CD4-positive, alpha-beta T cell (primary cell): Measurements from ENCODE around the gene ZC3H13. TPM values are rescaled to one million over a fixed set of nuclear protein-coding genes. Genes with fewer than 3 reads are reported as not detected.

Source experiments
- ATAC-seq: fragments of 200-7000 bp; cut with Tn5 transposase; one replicate; pipeline ENCODE4 v1.10.0; 2022; ENCODE audit warnings: mild to moderate bottlenecking; ENCODE audit not compliant: poor library complexity
- CTCF ChIA-PET: fragments of 350-600 bp; sonication (Branson Sonifier 250); formaldehyde crosslinking; loops from one replicate; lab custom pipeline; 2021; ENCODE audit warnings: antibody characterized with exemption, inconsistent platforms; lab: Charles Lee
- POLR2A ChIA-PET: fragments of 350-600 bp; sonication (Branson Sonifier 250); formaldehyde crosslinking; loops from one replicate; lab custom pipeline; 2021; ENCODE audit warnings: antibody characterized with exemption, inconsistent platforms; lab: Charles Lee
- DNase-seq, 14 experiments: peaks; one replicate each; pipeline ENCODE4 v3.0.0-alpha.2; 2013 to 2020; ENCODE audit warnings: mixed read lengths in 2 of 14
- H3K27ac ChIP-seq, 2 donors: one replicate each; pipeline versions ENCODE4 v1.5.1 to v1.7.0; 2013; ENCODE audit warnings: low read length in 2 of 2, low read depth in 1 of 2, mild to moderate bottlenecking in 1 of 2
- H3K27me3 ChIP-seq, 2 experiments: 1 replicate in 1 of 2; 2 replicates in 1 of 2; pipeline versions ENCODE4 v1.6.1 to v1.7.0; 2013; ENCODE audit warnings: low read length in 2 of 2, control low read depth in 1 of 2, mild to moderate bottlenecking in 1 of 2, moderate library complexity in 1 of 2; ENCODE audit not compliant: insufficient read depth in 2 of 2, control insufficient read depth in 1 of 2
- H3K36me3 ChIP-seq: one replicate; pipeline ENCODE4 v1.6.1; 2013; ENCODE audit warnings: low read length, control low read depth; ENCODE audit not compliant: insufficient read depth
- H3K4me1 ChIP-seq: one replicate; pipeline ENCODE4 v1.6.1; 2013; ENCODE audit warnings: low read length, control low read depth; ENCODE audit not compliant: insufficient read depth
- H3K4me3 ChIP-seq: one replicate; pipeline ENCODE4 v1.5.1; 2013; ENCODE audit warnings: mild to moderate bottlenecking, low read length, moderate library complexity
- H3K9me3 ChIP-seq, 2 experiments: 1 replicate in 1 of 2; 2 replicates in 1 of 2; pipeline versions ENCODE4 v1.6.1 to v1.7.0; 2013; ENCODE audit warnings: low read length in 2 of 2, mild to moderate bottlenecking in 2 of 2, control low read depth in 1 of 2, moderate library complexity in 1 of 2; ENCODE audit not compliant: control insufficient read depth in 1 of 2, insufficient read depth in 1 of 2
- H3K27ac Mint-ChIP-seq: one replicate; pipeline ENCODE4 v1.8.0; 2020; ENCODE audit warnings: mixed read lengths
- H3K27me3 Mint-ChIP-seq: one replicate; pipeline ENCODE4 v1.8.0; 2021; ENCODE audit warnings: mixed read lengths
- H3K36me3 Mint-ChIP-seq: one replicate; pipeline ENCODE4 v1.8.0; 2021; ENCODE audit warnings: low read depth, mixed read lengths
- H3K4me1 Mint-ChIP-seq: one replicate; pipeline ENCODE4 v1.8.0; 2021; ENCODE audit warnings: low read depth, mixed read lengths
- H3K4me3 Mint-ChIP-seq: one replicate; pipeline ENCODE4 v1.8.0; 2020; ENCODE audit warnings: mild to moderate bottlenecking, mixed read lengths
- H3K9me3 Mint-ChIP-seq: one replicate; pipeline ENCODE4 v1.8.0; 2020; ENCODE audit warnings: mixed read lengths
- intact Hi-C, 2 experiments: fragments of 100-400 bp; cut with DNase I in 1 of 2; cut with micrococcal nuclease in 1 of 2; formaldehyde crosslinking; loops; one replicate each; pipeline versions ENCODE4 v1.15.1 to v1.9.0; 2023 to 2025; cut with DNase I, micrococcal nuclease
- total RNA-seq, 174 experiments: library from RNA in 2 of 174; stranded (reverse) in 2 of 174; gene quantifications; one replicate each; pipeline ENCODE4 v1.2.3 and lab custom pipeline; 2021 to 2026
- TF ChIP-seq, protein P1 (sequence below): fragments of 200-600 bp; IDR thresholded peaks from one replicate; pipeline ENCODE4 v1.8.0; 2022; ENCODE audit warnings: antibody characterized with exemption, mild to moderate bottlenecking

Gene ZC3H13
- total RNA-seq, 2 experiments from 2014 or later, result 36.5 to 43.8 TPM

GRCh38 chr13:46025157-46025556 lies 27.4 kb downstream of the ZC3H13 start:
- TF ChIP-seq, protein P1, sequence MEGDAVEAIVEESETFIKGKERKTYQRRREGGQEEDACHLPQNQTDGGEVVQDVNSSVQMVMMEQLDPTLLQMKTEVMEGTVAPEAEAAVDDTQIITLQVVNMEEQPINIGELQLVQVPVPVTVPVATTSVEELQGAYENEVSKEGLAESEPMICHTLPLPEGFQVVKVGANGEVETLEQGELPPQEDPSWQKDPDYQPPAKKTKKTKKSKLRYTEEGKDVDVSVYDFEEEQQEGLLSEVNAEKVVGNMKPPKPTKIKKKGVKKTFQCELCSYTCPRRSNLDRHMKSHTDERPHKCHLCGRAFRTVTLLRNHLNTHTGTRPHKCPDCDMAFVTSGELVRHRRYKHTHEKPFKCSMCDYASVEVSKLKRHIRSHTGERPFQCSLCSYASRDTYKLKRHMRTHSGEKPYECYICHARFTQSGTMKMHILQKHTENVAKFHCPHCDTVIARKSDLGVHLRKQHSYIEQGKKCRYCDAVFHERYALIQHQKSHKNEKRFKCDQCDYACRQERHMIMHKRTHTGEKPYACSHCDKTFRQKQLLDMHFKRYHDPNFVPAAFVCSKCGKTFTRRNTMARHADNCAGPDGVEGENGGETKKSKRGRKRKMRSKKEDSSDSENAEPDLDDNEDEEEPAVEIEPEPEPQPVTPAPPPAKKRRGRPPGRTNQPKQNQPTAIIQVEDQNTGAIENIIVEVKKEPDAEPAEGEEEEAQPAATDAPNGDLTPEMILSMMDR, result no peak
- intact Hi-C loops, result no loop called here
- peaks cover 79% of the 10 kb centered on the region for H3K36me3 Mint-ChIP-seq
- H3K4me1 ChIP-seq, result no peaks in the 10 kb centered on the region
- H3K9me3 Mint-ChIP-seq, result peaks cover 3% of the 10 kb centered on the region
- no peaks in the 10 kb centered on the region for H3K27me3 Mint-ChIP-seq
- no peak overlapping the region for H3K27ac ChIP-seq
- H3K27me3 ChIP-seq, result no peaks in the 10 kb centered on the region
- peaks cover 11% of the 10 kb centered on the region for H3K36me3 ChIP-seq
- peaks cover 27% of the 10 kb centered on the region for H3K4me1 Mint-ChIP-seq
- no peak overlapping the region for H3K4me3 ChIP-seq
- ChIA-PET CTCF (no interaction called here), POLR2A (interaction anchor here (1.4 kb wide), 1 partner anchor 27 kb away, joined by 4 read pairs; the partner anchor contains the start of gene ZC3H13)
- no peak overlapping the region for H3K27ac Mint-ChIP-seq
- no peak for ATAC-seq
- peaks cover 2 to 3% of the 10 kb centered on the region in 2 experiments for H3K9me3 ChIP-seq
- no peak overlapping the region for H3K4me3 Mint-ChIP-seq
- no peak for DNase-seq

- CTCF ChIA-PET, result no interaction called here
- H3K4me3 Mint-ChIP-seq, result no peak overlapping the region
- TF ChIP-seq, protein P1, result no peak
Observed at GRCh38 chr13:46022481-46022880, 30.1 kb downstream of the ZC3H13 start.

DNA sequence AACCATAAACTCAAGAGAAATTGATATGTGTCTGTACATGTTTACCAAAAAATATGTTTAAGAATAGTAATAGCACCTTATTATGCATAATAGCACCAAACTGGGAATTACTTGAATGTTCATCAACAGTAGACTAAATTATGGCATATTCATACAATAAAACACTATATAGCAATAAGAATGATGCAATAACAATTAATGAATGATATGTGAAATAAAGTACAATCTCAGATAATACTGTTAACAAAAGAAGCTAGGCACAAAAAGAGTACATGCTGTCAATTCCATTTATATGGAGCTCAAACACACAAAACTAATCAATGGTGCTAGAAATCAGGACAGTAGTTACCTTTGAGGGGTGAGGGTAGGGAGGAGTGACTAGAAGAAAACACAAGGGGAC lies 36.3 kb downstream of the ZC3H13 start:
- ChIA-PET CTCF (no interaction called here), POLR2A (no interaction called here)
- H3K4me1 Mint-ChIP-seq, result no peaks in the 10 kb centered on the region
- H3K27me3 Mint-ChIP-seq, result no peaks in the 10 kb centered on the region
- Histone ChIP-seq H3K9me3 (no peaks in the 10 kb centered on the region), H3K36me3 (peaks cover 51% of the 10 kb centered on the region), H3K4me1 (no peaks in the 10 kb centered on the region), H3K27ac (no peak overlapping the region), H3K4me3 (no peak overlapping the region), H3K27me3 (no peaks in the 10 kb centered on the region)
- no peaks in the 10 kb centered on the region for H3K9me3 Mint-ChIP-seq
- no peak overlapping the region for H3K27ac Mint-ChIP-seq
- H3K36me3 Mint-ChIP-seq, result peaks cover 64% of the 10 kb centered on the region
- ATAC-seq (no peak), DNase-seq (no peak)
- TF ChIP-seq, protein P1, result no peak
- H3K4me3 Mint-ChIP-seq, result no peak overlapping the region
- intact Hi-C loops, result no loop called here

More at GRCh38 chr13:46022481-46022880, 30.1 kb downstream of the ZC3H13 start:
- Mint-ChIP-seq H3K27me3 (no peaks in the 10 kb centered on the region), H3K36me3 (peaks cover 77% of the 10 kb centered on the region), H3K27ac (no peak overlapping the region), H3K4me1 (peaks cover 11% of the 10 kb centered on the region), H3K9me3 (no peaks in the 10 kb centered on the region)
- intact Hi-C loops, result no loop called here
- Histone ChIP-seq H3K36me3 (peaks cover 34% of the 10 kb centered on the region), H3K27ac (no peak overlapping the region), H3K4me3 (no peak overlapping the region), H3K27me3 (no peaks in the 10 kb centered on the region), H3K4me1 (no peaks in the 10 kb centered on the region), H3K9me3 (no peaks in the 10 kb centered on the region)
- POLR2A ChIA-PET, result no interaction called here
- no peak for ATAC-seq
- DNase-seq, result no peak
